IPS-NIHi7 (cell line): ENCODE measurements around the gene ATP5F1D.

Source experiments
- DNase-seq: peaks from one replicate; pipeline ENCODE4 v3.0.0; 2012; ENCODE audit warnings: mixed read lengths; ENCODE audit errors: extremely low spot score

ATP5F1D gene

DNA sequence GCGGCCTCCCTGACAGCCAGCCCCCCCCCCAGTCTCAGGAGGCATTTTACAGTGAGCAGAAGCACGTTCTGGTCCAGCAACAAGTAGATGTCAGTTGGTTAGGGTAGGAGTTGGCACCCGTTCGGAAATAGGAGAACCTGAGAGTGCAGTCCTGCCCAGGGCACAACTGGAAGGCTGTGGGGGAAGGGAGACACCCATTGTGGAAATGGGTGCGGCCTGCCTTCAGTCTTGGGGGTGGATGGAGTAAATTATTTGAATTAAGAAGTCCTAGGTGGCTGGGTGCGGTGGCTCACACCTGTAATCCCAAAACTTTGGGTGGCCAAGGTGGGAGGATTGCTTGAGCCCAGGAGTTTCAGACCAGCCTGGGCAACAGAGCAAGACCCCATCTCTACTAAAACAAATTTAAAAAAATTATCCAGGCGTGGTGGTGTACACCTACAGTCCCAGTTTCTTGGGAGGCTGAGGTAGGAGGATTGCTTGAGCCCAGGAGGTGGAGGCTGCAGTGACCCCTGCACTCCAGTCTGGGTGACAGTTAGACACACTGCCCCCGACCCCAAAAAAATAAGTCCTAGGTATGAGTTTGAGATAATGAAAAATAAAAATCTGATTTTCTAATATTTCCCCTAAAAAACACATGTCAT is 28.8 kb downstream of the ATP5F1D start:
- no peak for DNase-seq

DNA sequence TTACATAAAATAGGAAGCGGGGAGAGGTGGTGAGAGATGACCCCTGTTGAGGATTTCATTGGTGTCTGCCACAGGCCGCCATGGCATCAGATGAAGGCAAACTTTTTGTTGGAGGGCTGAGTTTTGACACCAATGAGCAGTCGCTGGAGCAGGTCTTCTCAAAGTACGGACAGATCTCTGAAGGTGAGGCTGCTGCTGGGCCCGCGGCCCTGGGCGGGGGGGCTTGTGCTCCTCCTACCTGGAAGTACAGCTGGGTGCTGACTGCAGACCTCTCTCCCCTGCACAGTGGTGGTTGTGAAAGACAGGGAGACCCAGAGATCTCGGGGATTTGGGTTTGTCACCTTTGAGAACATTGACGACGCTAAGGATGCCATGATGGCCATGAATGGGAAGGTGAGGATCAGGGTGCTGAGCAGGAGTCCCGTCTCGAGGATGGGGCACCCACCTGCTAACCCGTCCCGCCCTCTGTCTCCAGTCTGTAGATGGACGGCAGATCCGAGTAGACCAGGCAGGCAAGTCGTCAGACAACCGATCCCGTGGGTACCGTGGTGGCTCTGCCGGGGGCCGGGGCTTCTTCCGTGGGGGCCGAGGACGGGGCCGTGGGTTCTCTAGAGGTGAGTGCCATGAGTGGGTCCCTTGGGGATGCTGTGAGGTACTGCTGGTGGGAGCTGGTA is 29.4 kb downstream of the ATP5F1D start:
- DNase-seq = no peak

DNA sequence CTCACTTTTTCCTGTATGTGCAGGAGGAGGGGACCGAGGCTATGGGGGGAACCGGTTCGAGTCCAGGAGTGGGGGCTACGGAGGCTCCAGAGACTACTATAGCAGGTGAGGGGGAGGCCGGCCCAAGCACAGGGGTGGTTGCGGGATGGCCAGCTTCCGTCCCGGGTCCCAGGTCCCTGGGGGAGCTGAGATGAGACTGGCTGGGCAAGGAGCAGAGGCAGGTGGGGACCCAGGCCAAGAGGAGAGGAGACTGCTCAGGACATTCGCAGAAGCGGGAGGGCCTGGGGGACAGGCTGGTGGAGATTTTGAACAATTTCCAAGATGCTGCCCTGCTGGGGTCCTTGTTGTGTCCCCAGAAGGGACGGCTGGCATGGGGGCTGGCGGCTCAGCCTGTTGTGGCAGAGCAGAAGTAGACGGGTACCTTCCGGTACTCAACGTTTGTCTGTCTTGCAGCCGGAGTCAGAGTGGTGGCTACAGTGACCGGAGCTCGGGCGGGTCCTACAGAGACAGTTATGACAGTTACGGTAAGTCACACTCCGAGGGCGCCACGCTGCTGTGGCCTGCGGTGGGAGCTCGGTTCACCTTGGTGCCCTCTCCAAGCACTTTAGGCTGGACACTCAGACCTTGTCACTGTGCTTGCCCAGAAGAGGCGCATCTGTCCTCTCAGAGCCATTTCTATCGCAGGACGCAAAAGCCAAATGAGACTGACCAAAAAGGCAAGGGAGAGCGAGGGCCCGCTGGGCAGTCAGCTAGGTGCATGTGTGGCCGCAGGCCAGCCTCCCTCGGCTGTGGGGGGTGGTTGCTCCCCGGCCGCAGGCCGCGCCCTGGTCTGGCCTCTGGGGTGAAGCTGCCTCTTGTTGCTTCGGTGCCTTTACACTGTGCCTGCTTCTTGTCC is 30.2 kb downstream of the ATP5F1D start:
- no peak for DNase-seq

DNA sequence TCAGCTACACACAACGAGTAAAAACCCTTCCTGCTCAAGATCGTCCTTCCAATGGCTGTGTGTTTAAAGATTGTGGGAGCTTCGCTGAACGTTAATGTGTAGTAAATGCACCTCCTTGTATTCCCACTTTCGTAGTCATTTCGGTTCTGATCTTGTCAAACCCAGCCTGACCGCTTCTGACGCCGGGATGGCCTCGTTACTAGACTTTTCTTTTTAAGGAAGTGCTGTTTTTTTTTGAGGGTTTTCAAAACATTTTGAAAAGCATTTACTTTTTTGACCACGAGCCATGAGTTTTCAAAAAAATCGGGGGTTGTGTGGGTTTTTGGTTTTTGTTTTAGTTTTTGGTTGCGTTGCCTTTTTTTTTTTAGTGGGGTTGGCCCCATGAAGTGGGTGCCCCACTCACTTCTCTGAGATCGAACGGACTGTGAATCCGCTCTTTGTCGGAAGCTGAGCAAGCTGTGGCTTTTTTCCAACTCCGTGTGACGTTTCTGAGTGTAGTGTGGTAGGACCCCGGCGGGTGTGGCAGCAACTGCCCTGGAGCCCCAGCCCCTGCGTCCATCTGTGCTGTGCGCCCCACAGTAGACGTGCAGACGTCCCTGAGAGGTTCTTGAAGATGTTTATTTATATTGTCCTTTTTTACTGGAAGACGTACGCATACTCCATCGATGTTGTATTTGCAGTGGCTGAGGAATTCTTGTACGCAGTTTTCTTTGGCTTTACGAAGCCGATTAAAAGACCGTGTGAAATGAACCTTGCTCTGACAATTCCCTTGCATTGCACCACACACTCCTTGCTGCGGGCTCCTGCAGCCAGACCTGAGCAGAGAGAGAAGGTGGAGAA is 31.1 kb downstream of the ATP5F1D start:
- DNase-seq = no peak

DNA sequence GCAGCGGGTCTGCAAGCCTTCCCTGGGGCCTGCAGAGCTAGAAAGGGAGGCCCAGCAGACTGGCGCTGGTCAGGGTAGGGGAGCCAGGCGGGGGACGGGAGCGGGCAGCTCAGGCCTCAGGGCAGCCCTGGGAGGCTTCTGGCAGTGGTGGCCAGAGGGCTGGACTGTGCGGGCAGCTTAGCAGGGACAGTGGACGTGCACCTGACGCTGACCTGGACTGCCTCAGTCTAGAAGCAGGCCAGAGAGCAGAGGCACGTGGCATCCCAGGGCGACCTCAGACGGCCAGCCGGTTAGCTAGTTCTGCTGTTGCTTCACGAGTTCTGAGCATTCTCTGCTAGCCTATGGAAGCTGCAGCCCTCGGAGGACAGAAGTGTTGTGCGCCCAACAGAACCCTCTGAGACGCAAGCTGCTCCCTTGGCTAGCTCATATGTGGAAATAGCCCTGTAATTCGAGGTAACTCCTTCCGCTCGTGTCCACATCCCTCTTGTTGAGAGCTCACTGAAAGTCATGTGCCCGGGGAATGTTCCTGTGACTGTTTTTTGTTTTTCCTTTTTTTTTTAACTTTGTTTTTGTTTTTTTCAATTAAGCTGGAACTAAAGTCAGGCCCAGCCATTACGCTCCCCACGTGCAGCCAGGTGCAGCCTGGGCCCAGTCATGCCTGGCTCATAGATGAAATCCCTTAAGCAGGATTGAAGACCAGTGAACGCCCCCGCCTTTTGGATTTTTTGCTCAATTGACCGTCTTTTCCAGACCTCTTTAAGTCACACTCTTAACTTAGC is 31.9 kb downstream of the ATP5F1D start:
- no peak for DNase-seq

DNA sequence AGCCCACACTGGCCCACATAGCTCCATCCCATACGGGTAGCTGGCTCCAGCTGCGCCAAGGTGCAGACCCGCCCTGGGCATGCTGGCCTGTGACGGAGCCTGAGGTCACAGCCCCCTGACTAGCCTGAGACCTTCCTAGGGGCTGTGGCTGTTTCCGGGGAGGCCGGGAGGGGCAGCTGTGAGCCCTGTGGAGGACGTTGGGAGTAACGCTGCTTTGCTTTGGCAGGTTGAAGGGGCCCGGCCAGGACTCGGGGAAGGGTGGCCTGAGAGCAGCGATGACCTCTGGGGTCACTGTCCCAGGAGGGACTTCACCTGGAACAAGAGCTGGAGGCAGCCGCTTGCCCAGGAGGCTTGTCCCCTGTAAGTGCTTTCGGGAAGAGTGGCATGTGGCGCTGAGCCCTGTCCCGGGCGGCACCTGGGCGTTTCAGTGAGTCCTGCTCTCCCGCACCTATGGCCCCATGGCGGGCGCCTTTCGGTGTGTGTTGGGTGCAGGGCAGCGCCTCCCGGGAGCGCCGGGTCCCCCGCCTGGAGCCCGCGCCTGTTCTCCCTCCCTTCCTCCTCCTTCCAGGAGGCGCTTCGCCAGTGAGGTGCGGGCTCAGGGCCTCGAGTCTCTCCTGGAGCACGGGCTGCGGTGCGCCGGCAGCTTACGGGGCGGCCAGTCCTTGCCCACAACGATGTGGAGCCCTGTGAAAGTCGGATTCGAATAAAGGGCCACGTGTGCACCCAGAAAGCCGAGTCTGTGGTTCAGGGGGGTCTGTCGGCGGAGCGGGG is 32.7 kb downstream of the ATP5F1D start:
- DNase-seq = no peak

DNA sequence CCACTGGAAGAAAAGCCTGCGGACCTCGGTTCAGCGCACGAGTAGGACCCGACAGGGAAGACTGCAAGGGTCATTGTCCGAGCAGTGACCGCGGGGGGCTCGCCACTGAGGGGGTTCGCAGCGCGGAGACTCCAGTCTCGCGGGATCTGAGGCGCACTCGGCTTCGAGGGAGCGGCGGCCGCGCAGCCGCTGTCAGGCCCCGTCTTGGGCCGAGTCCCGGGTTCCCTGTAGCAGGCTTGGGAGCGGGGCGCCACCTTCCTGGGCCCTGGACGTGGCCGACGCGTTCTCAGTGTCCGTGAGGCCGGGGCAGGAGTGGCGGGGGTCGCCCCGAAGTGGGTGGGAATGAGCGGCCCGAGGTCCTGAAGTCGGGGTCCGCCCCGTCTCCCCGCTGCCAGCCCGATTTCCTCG is 33.3 kb downstream of the ATP5F1D start:
- no peak for DNase-seq

DNA sequence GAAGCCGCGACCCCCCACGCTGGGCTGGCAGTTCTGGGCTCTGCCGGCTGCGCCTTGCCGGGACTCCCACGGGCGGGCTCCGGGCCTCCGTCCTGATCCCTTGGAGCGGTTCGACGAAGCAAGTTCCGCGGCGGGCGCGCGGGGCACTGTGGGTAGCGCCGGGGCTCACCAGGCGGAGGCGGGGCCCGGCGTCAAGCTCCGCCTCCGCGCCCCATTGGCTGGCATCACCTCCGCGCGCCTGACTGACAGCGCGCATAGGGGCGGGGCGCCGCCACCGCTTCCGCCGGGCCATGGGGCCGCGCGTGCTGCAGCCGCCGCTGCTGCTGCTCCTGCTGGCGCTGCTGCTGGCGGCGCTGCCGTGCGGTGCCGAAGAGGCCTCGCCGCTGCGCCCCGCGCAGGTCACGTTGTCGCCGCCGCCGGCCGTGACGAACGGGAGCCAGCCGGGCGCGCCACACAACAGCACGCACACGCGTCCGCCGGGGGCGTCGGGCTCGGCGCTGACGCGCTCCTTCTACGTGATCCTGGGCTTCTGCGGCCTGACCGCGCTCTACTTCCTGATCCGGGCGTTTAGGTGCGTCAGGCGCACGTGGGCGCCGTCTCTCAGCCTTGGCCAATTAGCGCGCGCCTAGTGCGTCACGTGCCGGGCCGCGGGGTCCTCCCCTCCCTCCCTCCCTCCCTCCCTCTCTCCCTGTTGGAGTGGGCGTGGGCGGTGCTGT is 33.9 kb downstream of the ATP5F1D start, which contains the start of gene FAM174C:
TSS of gene FAM174C (plus strand) at position 271 of the 716 bp plus-strand sequence. CDS start at position 291, 20 bp downstream.
- peak; percentile 94 for DNase-seq

DNA sequence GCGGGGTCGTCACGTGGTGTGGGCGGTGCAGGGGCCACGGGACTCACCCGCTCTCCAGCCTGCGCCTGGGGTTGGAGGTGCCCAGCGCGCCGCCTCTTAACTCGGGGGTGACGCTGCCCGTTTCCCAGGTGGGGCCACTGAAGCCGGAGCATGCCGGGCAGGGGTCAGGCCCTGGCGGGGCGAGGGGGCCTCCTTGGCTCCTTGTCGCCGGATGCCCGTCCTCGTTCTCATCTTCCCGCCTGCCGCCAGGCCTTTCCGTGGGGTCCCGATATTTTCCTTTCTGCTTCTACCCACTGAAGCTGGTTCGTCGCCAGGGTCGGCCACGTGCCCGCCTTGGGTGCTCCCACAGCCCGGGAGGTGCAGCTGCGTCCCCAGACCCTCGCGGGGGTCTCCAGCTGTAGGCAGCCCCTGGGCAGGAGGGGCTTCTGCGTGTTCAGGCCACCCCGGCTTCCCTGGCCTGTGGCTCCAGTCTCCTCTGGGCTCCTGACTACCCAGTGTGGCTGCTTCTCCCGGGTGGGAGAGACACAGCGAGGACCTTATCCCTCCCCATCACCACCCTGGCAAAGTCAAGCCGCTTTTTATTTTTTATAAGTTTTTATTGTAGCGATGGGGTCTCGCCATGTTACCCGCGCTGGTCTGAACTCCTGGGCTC is 34.6 kb downstream of the ATP5F1D start:
- no peak for DNase-seq

DNA sequence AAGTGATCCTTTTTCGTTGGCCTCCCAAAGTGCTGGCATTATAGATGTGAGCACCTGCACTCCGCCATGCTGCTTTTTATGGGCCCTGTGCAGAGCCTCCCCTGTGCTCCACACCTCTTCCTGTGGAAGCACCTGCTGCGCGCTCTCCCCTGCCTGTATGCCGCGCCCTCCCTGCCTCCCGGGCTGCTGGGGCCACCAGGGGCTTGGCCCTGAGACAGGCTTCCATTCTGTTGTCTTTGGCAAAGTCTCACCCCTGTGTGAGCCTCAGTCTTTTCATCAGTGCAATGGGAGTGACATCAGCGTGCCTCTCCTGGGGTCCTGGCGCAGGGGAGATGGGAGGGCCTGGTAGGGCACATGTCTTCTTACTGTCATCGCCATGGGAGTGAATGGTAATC is 35.1 kb downstream of the ATP5F1D start:
- no peak for DNase-seq

DNA sequence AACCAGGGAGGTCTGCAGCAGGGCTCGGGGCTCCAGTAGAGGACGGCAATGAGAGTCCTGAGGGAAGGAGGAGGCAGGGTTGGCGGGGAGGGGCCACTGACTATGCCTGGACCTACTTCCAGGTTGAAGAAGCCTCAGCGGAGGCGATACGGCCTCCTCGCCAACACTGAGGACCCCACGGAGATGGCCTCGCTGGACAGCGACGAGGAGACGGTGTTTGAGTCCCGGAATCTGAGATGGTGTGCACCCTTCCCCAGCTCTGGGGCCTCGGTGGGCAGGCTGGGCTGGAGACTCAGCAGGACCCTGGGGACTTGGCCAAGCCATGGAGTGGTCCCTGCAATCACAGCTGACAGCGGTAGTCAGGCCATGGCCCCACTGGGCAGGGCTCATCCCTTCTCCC is 35.5 kb downstream of the ATP5F1D start:
- DNase-seq = no peak

DNA sequence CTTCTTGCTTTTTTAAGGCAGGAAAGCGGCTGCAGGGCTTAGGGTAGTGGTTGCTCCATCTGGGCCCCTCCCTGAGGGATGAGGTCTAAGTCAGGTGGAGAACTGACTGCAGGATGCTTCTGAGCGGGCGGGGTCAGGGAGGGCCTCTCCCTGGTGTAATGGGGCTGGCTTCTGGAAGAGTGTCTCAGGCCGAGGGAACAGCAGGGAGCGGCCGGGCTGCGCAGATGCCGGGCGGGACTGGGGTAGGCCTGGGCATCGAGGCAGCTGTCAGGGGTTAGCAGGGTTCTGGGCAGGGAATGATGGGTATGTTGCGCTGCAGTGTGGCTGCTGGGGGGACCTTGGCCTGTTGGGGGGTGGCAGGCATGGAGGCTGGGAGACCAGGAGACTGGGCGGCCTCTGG is 36.5 kb downstream of the ATP5F1D start:
- DNase-seq = no peak

DNA sequence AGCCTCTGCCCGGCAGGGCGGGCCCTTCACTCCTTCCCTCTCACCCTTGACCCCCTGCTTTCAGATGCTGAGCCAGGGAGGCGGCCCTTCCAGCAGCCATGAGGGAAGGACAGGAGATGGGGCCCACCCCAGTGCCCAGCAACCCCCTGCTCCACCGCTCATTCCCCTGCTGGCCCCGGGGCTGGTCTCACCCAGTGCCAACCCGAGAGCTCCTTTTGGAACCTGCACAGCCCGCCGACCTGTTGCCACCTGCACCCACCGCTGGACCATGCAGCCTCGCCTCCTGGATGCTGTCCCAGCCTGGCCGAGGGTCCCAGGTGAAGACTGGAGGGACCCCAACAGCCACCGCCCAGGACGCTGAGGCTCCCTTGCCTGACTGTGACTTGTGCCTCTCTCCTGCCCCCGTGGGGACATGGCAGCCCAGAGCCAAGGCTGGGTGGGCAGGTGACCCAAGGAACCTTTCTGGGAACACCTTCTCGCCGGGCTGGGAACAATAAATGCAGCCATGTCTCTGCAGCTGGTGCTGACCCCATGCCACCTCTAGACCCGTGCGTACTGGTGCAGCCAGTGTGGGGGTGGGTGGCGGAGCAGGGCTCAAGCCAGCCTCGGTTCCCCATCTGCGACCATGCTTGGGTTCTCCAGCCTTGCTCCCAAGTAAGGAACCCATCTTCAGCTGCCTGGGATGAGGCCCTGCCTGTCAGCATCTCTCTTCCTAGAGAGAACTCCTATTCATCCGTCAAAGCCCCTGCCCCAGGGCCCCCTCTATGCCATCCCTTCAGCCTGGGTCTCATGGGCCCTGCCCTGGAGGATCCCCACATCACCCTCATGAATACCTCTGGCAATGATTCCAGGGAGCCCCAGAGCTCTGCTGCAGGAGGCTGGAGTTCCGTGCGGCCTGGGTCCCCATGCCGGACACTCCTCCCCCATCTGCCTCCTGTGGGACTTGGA is 37.4 kb downstream of the ATP5F1D start:
- DNase-seq = no peak

DNA sequence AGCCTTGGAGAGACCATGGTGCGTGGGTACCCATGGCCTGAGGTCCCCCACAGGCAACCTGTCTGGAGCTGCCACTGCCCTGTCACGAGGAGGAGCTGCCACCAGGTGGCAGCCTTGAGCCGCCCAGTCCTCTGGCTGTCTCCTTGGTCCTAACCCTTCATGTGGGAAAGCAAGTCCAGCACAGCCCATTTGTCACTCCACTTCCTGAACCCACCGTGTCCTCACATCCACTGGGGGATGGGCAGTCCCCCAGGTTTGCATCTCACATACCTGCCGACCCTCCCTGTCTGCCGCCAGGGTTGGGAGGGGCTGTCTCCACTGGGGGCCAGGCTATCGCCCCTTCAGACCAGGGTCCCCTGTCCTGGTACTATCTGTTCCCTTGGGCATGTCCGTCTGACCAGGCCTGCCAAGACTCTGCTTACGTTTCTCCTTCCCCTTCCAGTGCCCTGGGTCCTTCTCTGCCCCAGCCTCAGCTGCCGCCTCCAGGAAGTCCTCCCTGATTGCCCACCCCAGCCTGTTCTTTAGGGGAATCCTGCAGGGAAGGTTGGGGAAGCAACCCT is 38.3 kb downstream of the ATP5F1D start:
- DNase-seq = peak; percentile 86

DNA sequence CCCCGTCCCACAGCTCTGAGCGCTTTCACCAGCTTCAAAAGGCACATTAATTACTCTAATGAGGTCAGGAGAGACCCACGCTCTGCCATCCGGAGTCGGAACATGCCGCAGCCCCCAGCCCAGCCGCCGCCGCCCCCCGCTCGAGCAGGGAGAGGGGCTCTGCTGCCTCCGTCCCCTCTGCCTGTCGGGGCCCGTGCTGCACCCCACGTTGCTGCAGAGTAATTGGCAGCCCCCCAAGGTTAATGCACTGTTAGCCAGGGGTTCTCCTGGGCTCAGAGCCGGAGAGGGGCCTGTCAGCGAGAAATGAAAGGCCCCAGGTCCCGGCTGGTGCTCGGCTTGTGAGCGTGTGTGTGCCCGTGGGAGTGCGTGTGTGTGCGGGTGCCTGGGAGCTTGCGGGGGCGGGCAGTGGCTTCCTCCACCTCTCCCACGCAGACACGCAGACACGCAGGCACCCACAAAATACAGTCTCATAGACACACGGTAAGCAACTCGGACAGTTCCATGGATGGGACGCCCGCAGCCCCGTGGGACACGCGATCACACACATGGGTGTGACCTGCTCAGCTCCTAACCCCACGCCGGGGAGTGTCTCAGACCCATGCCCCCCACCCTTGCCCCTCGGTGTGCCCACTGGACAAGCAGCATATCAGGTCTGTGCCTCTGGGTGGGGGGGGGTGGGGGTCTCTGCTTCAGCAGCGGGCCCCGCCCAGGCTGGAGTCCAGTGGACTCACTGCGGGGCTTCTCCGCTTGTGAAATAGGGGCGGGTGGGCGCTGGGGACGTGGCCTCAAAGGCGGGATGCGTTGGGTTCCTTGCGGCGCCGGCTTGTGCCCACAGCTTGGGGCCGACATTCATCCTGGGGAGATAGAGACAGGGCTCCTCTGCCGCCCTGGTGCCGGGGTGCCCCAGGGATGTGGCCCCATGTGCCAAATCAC is 39.4 kb downstream of the ATP5F1D start:
- no peak for DNase-seq

DNA sequence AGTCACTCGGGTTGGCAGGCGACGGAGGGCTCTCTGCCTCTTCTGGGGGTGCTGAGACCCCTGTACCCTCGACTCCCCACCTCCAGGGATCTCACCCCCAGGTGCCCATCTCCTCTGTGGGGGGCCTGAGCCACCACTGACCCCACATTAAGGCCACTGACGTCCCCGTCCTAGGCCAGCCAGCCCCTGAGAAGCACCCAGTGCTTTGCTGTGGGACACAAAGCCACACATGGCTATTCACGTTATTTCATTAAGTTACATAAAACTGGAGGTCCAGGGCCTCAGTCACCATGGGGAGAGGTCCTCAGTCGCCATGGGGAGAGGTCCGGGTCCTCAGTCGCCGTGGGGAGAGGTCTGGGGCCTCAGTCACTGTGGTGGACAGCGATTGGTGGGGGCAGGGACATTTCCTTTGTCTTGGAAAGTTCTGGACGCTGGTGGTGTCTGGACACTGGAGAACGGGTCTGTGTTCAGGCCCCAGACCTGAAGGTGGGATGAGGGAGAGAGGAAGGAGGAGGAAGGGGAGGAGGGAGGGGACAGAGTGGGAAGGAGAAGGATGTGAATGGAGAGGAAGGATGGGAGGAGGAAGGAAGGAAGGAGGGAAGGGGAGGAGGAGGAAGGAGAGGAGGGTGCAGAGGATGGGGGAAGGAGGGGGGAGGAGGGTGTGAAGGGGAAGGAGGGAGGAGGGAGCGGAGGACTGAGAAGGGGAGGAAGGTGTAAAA is 40.2 kb downstream of the ATP5F1D start:
- DNase-seq = no peak
